Stimulated activated CD8-positive, alpha-beta memory T cell treated with anti-CD3 and anti-CD28 coated beads, Interleukin-12 subunit alpha, Interleukin-12 subunit beta, amount 100 ng/mL, for 24 hours (primary cell): ENCODE results near the gene ATP8A2.
"Not testable (repeated sequence)": the region's sequence is repeated elsewhere in the genome, so short reads cannot be mapped to it uniquely, and the experiment has no call there.

Experiments
- DNase-seq: peaks from one replicate; pipeline ENCODE4 v3.0.0-alpha.2; 2020; ENCODE audit errors: extremely low read depth

The ATP8A2 gene

DNA sequence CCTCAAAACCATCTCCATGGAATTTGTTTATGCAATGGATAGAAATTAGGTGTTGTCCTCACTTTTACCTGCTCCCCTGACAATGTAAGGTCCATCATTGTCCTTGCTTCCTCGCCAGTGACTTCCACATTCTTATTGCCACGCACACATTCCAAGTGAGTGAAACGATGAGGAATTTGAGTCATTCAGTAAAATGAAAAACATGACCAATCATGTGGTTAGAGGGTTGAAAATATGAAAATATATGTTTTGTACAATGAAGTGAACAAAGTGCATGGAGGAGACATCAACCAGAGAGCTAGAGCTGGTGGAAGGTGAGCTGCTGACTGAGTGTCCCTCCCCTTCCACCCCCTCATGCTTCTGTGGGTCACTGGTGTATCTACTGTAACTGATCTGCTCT, 91.7 kb downstream of the ATP8A2 start:
- no peak for DNase-seq

DNA sequence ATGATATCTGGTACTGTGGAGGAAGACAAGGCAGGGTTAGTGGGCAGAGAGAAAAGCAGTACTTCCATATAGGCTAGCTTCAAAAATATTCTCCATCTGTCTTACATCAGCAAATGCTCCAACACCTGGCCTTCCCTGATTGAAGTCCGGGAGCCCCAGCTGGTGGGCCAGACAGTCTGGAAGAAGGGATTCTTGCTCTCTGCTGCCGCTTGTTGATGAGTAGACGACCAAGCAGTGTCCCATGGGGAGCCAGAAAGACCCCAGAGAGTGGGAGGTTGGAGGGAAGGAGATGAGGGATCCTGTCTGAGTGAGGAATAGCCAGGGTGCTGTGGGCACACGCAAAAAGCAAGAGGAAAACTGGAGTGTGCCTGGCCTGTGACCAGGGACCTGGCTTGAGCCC, 95.1 kb downstream of the ATP8A2 start:
- DNase-seq = no peak

DNA sequence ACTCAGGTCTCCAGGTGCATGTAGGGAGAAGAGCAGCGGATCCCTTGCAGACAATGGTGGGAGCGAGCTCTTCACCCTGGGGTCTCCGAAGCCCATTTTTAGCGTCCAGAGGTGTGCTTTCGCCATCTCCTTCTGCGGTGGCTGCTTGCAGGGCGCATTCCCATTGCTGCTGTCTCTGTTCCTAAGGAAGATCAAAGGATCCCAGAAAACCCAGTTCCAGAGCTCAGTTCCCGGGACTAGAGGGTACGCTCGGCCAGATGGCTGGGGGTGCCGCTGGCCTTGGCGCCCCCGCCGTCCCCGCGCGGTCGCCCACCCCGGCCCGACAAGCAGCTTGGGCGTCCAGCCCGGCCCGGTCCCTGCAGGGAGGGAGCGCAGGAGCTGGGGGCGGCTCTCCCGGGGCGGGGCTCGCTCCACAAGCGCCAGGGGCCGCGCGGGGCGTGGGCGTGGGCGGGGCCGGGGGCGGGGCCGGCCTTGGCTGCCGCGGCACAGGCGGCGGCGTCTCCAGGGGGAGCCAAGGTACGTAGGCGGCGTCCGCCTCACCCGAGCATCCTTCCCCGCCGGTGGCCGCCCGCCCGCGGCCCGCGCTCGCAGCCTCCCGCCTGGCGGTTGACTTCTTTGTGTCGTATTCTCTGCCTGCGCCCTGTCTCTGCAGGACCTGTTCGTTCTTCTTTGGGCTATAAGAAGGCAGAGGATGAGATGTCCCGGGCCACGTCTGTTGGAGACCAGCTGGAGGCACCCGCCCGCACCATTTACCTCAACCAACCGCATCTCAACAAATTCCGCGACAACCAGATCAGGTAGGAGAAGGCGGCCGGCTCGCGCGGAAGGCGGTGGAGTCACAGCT, 96.8 kb downstream of the ATP8A2 start:
- no peak for DNase-seq

DNA sequence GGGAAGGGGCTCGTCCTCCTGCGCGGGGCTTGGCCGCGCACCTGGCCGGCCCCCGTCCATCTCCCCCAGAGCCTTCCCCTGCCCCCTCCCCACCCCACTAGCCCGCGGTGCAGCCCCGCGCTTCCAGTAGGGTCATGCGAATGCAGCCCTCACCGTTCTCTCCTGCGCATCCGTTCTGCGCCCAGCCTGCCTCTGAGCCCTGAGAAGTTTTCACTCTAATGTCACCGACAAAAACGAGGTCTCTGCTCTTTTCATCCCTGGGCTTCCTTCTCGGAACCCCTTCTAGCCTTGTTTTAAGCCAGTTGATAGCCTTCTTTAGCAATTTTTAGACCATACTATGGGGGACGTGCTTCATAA, 97.4 kb downstream of the ATP8A2 start:
- DNase-seq = no peak

DNA sequence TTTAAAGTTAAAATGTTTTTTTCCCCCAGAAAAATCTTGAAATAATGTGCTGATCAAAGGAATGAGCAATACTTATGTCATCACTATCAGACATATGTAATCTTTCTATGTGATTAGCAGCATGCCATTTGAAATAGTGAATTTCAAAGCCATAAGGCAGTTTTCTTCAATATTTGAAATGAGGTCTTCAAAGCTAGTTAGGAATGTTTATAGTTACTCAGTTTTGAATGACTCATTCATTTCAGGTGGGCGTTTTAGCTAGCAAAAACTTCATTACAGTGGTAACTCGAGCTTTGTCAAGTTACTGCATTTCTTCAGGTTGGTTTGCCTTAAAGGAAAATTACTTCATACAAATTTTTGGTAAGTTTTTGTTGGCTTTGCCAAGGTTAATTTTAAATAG, 102.1 kb downstream of the ATP8A2 start:
- no peak for DNase-seq

DNA sequence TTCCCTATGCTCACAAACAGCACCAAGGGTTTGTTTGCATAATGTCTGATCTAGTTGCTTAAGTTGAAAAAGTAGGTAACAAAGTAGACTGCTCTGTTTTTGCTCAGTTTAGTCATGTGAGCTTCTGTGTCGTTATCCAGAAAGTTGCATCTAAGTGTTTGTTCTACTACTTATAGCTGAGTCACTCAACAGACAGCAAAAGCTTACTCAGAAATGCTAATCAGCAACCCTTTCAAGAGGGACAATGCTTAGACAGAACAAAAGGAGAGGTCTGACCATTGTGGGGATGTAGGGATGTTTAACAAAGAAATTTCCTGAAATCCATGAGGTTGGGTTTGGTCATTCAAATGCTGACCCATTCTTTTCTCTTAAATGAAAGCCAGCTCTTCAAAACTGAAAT, 106.4 kb downstream of the ATP8A2 start:
- no peak for DNase-seq

DNA sequence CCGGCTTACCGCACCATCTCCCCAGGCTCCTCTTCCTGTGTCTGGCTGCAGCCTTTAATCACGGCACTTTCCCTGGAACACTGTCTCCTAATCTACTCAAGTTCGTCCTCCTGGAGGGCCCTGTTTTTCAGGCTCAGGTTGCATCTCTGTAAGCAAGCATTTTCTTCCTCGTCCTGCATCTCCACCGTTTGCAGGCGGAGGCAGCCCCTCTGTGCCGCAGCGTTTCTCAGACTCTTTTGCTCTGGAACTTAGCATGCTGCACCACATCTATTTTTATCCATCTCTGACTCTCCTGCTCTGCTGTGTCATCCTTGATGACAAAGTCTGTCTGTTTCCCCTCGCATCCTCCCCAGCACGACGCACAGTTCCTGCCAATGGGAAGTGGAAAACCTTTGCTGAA, 117.5 kb downstream of the ATP8A2 start:
- no peak for DNase-seq

DNA sequence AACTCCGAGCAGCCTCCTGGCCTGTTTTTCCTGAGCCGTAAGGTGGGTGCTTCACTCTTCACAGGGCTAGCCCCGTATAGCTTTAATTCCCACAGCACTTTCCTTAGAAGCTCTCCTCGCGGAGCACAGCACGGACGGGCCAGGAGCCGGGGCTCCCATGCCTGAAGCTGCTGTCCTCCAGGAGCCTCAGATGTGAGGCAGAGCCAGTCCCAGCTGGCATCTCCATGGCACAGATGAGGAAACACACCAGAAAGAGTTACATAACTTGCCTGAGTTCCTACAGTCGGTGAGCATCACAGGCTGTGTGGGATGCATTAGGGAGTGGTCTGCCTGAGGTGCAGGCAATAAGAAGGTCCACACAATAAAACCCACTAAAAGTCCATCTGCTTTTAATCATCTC, 118.5 kb downstream of the ATP8A2 start:
- DNase-seq = no peak

DNA sequence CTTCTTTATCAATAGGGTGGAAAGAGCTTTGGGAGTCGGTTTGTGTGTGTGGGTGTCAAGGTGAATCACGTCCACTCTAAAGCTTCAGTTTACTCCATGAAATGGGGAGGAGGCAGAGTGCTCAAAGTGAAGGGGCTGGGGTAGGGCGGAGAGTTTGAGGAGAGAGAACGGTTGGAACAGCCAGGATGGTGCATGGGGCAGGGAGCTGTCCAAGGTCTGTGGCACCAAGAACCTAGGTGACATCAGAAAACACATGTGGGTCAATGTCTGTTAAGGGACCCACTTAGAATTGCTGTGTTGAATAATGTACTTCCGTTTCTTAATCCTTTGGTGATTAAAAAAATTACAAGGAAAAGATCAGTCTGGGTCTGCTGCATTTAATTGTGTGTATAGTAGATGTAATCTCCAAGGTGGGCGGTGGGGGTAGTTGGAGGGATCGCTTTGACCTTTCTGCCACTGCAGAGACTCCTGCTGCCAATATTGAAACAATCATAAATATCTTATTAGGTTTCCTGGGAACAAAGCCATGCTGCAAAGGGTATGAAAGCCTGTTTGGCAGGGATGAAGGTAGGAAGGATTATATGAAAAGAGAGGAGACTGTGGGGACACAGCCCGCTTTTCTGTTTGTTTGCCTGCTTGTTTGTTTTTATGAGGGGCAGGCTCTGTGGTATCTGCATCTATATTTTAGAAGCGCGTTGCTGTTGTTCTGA, 122.3 kb downstream of the ATP8A2 start:
- DNase-seq = no peak

DNA sequence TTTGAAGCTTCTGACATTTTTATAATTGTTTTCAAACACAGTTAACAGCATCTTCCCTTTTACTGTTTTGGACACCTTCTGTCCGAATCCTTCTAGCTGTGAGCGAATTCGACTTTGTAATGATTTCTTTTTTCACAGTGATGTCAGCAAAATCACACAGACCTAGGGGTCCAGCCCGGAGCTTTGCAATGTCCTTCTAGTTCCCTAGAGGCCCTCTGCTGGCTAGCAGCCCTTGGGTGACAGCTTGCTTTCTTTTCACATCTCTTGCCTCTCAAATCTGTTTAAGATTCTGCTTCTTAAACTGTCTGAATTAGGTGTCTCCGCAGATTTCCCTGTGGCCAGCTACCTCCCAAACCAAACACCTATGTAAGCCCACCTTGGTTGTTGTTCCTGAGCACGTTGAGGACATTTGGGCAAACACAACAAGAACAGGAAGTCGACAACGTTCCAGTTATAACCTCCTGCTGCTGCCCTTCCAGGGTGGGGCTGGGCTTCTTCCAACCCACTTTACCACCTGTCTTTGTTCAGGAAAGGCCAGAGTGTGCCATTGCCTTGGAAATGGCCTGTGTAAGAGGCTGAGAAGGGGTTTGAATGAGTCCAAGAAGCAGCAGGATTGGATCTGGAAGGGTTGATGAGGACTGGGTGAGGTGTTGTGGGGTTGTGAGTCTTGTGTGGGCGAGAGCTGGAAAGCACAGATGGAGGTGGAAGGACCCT, 123.1 kb downstream of the ATP8A2 start:
- no peak for DNase-seq

DNA sequence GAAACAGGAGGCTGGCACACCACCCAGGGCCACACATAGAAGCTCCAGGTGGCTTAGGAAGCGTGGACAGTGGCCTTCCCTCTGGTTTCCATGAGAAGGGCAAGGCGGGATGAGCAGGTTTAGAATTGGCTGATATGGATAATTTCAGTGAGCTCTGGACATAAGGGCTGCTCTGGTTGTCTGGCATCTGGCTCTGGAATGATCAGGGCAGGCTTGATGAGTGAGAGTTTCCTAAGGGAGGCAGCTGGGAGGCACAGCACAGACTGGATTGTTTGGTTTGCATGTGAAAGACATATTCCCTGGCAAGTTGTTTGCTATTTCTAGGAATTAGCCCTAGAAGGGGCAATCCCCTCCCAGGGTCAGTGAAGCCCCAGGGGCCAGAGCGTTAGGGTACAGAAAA, 129.5 kb downstream of the ATP8A2 start:
- no peak for DNase-seq

DNA sequence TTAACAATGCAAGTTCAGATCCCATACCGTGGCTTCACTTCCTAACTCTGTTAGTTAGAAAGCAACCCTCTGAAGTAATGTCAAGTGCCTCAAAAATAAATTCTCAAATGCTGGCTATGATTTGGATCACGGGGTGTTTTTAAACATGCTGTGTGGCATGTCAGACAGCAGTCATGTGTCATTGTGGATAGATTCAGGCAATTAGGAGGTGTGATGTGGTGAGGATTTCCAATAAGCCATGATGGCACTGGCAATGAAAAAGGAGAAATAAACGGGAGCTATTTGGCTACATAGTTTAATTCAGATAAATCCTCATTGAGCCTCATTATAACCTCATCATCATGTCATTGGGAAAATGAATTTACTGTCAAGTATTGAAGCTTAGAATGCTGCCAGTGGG, 130.3 kb downstream of the ATP8A2 start:
- no peak for DNase-seq

DNA sequence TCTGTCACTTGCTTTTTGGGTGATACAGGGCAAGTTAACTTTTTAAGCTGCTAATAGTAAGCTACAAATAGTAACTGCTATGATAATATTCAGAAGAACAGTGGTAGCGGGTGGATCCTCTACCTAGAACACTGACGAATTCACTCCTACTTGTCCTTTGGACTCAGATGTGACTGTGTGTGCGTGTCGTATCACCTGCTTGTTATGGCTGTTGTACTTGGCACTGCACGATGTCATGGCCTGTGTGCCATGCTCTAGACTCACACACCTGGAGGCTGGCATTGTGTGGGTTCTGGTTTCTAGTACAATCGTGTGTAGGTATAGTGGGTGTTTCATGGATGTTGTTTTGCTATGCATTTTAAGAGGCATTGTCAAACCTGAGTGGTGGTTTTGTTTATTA, 130.8 kb downstream of the ATP8A2 start:
- no peak for DNase-seq

DNA sequence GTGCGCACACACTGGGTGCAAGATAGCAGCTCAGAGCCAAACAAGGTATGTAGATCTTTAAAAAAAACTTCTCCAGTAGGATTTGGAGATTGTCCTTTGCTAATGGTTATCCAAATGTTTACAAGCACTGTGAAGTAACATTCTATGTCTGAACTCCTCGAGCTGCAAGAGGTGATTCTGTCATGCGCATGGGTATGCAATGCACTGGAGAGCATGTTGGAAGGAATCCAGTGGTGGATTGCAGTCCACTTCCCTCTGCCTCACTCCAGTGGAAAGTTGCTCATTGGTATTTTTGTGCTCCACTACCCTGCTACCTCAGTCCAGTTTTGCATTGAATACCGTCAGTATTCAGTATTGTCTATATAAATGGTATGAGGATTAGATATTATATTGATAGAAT, 132.1 kb downstream of the ATP8A2 start:
- no peak for DNase-seq

DNA sequence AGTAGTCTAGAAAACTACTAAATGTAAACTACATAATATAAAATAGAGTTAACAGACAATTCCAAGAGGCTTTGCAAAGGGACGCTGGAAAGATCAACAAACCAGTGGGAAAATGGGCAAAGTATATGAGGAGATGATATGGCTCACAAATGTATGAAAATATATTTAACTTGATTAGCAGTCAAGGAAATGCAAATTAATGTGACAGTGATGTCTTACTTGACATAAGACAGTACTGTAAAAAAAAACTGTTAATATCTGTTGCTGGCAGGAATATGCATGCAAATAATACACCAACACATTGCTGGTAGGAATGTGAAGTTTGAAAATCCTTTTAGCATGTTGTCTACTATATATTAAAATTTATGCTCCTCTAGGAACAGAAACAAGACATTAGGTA, 136.1 kb downstream of the ATP8A2 start:
- no peak for DNase-seq

DNA sequence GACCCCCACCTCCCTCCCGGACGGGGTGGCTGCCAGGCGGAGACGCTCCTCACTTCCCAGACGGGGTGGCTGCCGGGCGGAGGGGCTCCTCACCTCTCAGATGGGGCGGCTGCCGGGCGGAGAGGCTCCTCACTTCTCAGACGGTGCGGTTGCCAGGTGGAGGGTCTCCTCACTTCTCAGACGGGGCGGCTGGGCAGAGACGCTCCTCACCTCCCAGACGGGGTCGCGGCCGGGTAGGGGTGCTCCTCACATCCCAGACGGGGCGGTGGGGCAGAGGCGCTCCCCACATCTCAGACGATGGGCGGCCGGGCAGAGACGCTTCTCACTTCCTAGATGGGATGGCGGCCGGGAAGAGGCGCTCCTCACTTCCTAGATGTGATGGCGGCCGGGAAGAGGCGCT, 141.3 kb downstream of the ATP8A2 start:
- DNase-seq = not testable (repeated sequence)

DNA sequence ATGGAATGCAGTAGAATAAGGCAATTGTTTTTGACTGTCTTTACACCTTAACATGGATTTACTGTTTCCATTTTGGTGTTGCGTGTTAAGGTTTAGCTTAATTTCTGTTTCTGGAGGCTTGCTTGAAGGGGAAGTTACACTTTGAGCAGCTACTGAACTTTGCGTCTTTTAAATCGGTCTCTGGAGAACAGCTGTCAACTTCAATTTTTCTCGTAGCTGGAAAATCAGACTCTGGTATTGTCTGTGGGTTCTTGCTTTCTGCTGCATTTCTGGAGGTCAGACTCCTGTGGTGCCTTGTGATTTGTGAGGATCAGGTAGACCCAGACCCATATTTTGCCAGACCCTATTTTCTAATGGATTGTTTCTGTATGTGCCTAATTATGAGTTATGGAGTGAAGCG, 146.7 kb downstream of the ATP8A2 start:
- no peak for DNase-seq

DNA sequence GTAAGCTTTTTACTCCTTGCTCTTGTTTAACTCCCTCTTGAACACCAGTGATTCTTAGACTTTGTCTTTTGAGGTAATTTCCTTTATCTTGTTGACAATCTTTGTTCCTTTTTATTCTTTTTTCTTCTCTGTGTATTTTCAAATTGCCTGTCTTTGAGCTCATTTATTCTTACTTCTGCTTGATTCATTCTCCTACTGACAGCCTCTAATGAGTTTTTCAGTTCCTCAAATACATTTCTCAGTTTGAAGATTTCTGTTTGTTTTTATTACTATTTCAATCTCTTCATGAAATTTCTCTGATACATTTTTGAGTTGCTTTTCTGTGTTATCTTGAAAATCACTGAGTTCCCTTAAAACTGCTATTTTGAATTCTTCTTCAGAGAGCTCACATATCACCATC, 154.1 kb downstream of the ATP8A2 start:
- no peak for DNase-seq

DNA sequence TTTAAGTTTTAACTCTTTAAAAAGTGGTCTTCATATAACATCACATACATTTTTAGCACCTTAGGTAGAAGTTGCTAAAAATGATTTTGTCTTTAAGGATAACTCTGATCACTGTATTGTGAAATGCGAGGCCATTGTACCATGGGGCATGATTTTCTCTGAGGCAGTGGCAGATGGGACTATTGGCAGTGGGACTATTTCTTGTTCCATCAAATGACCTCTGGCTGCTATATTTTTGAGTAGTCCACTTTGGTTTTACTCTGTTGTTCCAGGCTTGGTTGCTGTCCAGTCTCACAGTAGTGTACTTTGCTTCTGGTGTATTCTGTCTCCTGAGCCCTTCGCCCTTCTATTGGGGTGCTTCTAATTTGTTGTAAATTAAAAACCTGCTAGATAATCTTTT, 156.5 kb downstream of the ATP8A2 start:
- DNase-seq = no peak

DNA sequence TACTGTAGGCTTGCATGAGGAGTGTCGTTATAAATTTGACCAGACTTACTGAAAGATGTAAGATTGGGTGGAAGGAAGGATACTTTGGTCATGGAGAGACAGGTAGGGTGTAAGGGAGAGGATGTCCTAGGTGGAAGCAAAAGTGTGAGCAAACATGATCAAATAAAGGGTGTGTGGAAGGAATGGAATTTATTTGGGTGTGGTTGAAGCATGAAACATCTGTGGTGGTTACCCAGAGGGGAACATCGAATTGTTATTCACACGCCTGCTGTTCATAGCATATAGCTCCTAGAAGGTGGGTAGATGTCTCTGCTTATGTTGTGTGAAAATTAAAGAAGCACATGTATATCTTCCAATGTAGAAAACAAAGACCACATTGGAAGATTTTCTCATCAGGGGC, 157.7 kb downstream of the ATP8A2 start:
- DNase-seq = no peak

DNA sequence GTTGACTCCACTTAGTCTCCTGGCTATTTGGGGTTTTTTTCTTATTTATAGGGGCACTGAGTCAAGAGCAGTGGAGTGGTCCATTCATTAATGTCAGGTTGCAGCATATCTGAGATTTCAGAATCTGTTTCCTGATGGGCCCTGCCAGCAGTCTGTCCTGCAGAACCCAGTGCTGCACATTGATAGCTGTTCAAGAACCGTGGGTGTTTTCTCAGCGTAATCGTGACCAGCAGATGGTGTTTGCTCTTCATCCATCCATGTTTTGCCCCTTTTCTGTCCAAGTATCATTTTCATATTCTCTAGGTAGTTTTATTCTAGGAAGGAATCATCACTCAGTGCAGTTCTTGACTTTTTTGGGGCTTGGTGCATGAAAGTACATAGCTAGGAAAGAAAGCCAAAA, 166.5 kb downstream of the ATP8A2 start:
- DNase-seq = no peak

DNA sequence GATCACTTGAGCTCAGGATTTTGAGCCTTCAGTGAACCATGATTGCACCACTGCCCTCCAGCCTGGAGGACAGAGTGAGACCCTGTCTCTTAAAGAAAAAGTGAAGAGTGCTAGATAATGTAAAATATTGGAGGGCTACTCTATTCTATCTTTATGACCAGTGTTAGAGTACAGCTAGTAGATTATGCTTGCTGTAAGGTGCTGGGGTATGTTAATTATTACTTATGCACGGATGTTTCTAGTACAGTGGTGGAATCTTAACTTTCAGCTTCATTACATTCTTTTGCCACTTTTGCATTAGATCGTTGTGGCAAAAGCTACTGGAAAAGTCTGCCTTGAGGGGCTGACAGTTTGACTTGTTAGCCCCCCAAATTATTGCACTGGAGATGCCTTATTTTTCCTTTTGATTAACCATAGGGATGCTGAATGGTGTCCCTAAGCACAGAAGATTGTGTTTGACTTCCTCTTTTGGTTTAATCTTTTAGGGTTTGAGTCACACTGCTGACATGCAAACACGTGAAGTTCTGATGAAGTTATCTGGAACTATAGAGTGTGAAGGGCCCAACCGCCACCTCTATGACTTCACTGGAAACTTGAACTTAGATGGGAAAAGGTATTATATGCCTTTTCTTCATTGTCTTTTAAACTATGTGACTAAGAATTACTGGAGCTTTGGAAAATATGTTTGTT, 169.8 kb downstream of the ATP8A2 start:
- DNase-seq = no peak
